GM21526 (cell line): Measurements from ENCODE around the gene CTLA4.
"Not testable (repeated sequence)": the region's sequence is repeated elsewhere in the genome, so short reads cannot be mapped to it uniquely, and the experiment has no call there.

Experiments
- ATAC-seq: cut with Tn5 transposase; IDR thresholded peaks from one replicate; pipeline ENCODE4 v1.9.1; 2021; ENCODE audit warnings: moderate library complexity; ENCODE audit not compliant: unreplicated experiment, low FRiP score

Gene CTLA4

GRCh38 chr2:203855274-203855673 is 12.3 kb upstream of the CTLA4 start:
- no peak for ATAC-seq

DNA sequence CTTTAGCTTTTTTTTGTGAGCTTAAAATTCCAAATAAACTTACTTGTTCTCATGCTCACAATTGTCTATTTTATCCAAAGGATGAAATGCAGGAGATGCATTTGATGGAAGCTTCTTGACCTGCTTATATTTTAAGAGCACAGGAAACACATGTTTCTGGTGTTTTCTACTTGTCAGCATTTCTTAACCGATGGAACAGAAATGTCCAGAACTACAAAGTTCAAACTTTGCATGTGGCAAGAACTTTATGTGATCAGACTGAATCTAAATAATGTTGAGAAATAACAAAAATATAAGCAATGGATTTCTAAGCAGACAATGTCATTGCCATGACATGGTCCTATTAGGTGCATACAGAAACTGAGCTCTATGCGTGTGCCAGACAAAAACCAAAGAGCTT is 9.9 kb upstream of the CTLA4 start:
- ATAC-seq = no peak

DNA sequence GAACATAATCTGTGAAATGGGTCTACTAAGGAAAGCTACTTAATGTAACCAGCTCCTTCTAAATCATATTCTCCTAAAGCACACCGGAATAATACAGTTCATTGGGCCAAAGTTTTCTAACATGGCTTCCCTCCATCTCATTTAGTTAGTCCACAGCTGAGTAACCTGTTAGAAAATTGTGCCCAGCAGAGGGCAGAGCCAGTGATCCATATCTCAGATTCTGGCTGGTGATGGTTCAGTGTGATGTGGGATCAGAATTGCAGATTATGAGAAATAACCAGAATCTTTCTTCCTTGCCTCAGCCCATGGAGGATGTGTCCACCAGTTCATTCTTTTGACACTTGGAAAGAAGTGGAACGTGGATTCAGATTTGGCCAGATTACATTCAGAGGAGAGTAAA is 9.4 kb upstream of the CTLA4 start:
- no peak for ATAC-seq

GRCh38 chr2:203859030-203859789 is 8.4 kb upstream of the CTLA4 start:
- ATAC-seq = no peak

DNA sequence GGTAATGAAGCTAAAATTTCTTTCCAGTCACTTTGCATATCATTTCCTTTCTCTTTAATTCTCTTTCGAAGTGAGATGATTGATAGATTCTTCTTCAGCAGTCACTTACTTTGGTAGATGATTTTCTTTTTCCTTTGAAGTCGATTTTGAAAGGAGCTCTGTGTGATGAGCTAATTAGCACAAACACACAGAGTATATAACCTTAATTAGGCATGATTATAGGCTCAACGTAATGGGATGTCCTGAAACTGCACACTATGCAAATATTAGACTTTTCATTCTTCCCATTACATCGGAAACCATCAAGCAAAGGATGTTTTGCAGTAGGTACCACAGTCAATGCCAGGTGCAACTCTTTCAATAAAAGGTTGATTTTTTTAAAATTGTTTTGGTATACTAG is 6.4 kb upstream of the CTLA4 start:
- ATAC-seq = no peak

GRCh38 chr2:203861607-203862006 is 6.0 kb upstream of the CTLA4 start:
- no peak for ATAC-seq

- ATAC-seq = no peak
These were observed 1.9 kb downstream of the CTLA4 start for GRCh38 chr2:203869223-203870042.

- ATAC-seq = no peak
These were observed 2.9 kb downstream of the CTLA4 start for GRCh38 chr2:203870481-203870880.

DNA sequence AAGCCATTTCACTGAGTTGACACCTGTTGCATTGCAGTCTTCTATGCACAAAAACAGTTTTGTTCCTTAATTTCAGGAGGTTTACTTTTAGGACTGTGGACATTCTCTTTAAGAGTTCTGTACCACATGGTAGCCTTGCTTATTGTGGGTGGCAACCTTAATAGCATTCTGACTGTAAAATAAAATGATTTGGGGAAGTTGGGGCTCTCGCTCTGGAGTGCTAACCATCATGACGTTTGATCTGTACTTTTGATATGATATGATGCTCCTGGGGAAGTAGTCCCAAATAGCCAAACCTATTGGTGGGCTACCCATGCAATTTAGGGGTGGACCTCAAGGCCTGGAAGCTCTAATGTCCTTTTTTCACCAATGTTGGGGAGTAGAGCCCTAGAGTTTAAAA is 3.4 kb downstream of the CTLA4 start:
- no peak for ATAC-seq

- ATAC-seq = peak; percentile 94
These were observed 3.9 kb downstream of the CTLA4 start for GRCh38 chr2:203871371-203871983.

GRCh38 chr2:203873461-203873860 is 5.9 kb downstream of the CTLA4 start:
- ATAC-seq = no peak

- no peak for ATAC-seq
These were observed 6.5 kb downstream of the CTLA4 start for GRCh38 chr2:203873921-203874631.

DNA sequence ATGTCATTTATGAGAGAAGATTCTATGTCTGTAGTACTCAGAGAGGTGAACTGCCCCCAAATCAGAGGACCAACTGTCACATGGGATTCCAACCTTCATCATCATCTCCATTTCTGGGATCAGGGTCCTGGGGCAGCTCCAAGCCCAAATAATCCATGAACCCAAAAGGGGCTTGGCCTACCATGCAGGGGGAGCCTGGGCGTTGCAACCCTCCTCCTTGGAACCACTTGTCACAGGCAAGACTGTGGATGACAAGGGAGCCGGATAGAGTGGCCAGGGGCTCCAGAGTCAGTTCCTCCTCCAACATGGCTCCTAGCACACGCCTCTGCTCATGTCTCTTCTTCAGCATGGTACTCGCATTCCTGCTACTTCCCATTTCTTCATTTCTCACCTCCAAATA is 7.9 kb downstream of the CTLA4 start:
- no peak for ATAC-seq

DNA sequence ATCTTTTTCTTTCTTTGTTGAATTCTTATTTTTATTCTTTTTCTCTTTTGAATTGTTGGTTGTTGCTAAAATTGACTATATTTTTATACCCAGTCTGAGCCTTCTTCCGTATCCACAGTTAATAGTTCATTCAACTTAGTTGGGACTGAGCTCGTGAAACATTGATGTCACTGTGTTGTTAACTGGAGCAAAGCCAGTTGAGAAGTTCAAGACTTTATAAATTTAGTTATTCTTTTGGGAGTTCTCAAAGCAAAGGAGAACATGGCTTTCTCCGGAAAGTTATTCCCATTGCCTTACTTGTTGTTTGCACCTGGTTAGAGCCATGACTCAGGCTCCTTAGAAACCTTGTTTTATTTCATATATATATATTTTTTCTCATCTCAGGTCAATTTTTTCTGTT is 8.8 kb downstream of the CTLA4 start:
- no peak for ATAC-seq

DNA sequence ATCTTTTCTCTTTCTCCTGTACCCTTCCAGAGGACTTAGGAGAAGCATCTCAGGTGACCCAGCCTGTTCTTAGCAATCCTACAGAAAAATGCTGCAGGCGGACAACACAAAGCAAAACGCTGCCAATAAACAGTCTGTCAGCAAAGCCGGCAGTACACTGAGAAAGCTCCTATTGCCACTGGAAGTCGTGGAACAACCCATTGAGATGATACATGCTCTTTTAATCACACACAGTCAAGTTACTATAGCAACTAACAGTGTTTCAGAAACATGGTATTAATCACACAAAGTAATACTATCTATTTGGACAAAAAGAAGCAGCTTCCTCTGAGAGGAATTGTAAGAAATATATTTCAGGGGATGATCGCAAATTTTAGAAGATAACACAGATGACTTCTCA is 10.5 kb downstream of the CTLA4 start:
- no peak for ATAC-seq

DNA sequence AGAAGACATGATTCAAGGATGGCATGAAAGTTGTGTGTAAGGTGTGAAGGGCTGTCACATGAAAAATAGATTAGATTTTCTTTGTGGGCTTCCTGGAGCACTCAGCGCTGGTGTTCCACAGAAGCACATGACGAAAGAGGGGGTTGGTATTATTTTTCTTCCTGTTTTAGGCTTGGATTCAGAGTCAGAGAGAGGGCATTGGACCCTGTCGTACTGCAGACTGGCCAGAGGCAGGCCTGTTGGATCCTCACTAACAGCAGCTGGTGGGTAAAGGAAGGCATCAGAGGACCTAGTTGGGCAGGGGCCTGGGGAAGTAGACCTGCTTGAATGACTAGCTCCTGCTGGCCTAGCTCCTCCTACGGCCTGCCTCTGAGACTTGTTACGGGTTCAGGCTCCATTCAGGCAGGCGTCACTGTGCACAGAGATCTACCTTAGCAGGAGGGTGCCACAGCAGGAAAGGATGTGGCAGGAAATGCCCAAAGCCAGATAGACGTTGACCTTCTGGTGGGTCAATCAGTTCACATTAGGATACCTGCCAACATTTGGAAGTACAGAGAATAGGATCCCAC is 13.1 kb downstream of the CTLA4 start:
- ATAC-seq = no peak

DNA sequence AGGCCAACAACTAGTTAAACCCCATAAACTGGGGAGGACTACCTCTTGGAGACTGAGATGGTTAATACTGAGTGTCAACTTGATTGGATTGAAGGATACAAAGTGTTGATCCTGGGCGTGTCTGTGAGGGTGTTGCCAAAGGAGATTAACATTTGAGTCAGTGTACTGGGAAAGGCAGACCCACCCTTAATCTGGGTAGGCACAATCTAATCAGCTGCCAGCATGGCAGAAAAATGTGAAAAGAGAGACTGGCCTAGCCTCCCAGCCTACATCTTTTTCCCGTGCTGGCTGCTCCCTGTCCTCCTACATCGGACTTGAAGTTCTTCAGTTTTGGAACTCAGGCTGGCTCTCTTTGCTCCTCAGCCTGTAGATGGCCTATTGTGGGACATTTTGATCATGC is 13.6 kb downstream of the CTLA4 start:
- ATAC-seq = not testable (repeated sequence)

GRCh38 chr2:203882551-203882950 is 15.0 kb downstream of the CTLA4 start:
- ATAC-seq = no peak

GRCh38 chr2:203886661-203887151 is 19.1 kb downstream of the CTLA4 start:
- no peak for ATAC-seq

- ATAC-seq = no peak
These were observed 20.1 kb downstream of the CTLA4 start for GRCh38 chr2:203887677-203888076.
